Measurements from ENCODE around the gene KCNC3. TPM values are rescaled to one million over a fixed set of nuclear protein-coding genes. Genes with fewer than 3 reads are reported as not detected.

KCNC3 gene
- total and polyA plus RNA-seq, 2 of the 13 experiments (the other 11 are each of a cell fraction or from before 2014, with no cell fraction given): 0.29 to 1.7 TPM

DNA sequence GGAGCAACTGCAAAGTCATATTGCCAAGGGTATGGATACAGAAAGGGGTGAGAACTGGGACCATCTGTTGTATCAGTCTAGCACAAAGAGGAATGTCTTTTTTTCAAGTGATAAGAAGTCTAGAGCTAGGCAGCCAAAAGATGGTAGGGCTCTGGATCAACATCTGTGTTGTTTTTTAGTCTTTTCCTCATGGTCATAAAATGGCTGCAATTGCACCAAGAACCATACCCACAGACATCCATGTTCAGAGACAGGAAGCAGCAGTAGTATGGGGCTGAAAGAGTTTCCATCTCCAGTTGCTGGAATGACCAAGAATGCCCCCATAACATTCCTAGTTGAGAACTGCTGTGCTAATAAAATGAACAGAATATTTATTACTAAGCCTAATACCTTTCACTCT lies 25.6 kb downstream of the KCNC3 start:
- Histone ChIP-seq H3K4me3 (replicated peaks in 1 of 3; ENCODE audit: insufficient read depth in 1 of 3, low read depth in 2 of 3, low read length in 3 of 3) (no peak overlapping the region), H3K36me3 (replicated peaks in 1 of 2; ENCODE audit: control insufficient read depth in 1 of 2, insufficient read depth in 2 of 2, low read length in 2 of 2) (no peaks in the 10 kb centered on the region), H2AFZ (ENCODE audit: low read length) (no peak overlapping the region), H3K9ac (ENCODE audit: insufficient read depth, low read depth, low read length) (no peak overlapping the region), H3K27me3 (ENCODE audit: control insufficient read depth in 1 of 2, insufficient read depth in 2 of 2, low read length in 2 of 2) (no peaks in the 10 kb centered on the region), H3K9me3 (ENCODE audit: low read length) (no peaks in the 10 kb centered on the region), H4K20me1 (ENCODE audit: insufficient read depth, low read length) (no peaks in the 10 kb centered on the region), H3K4me1 (ENCODE audit: insufficient read depth, low read length) (peaks cover 13% of the 10 kb centered on the region), H3K4me2 (ENCODE audit: low read depth, low read length) (no peak overlapping the region), H3K27ac (ENCODE audit: extremely low read length, insufficient read depth, low read length) (no peak overlapping the region), H3K79me2 (ENCODE audit: insufficient read depth, low read length) (no peaks in the 10 kb centered on the region)
- intact Hi-C loops (cut with micrococcal nuclease; ENCODE audit: unreplicated experiment) (no loop called here), in situ Hi-C loops (cut with HindIII; ENCODE audit: extremely low pct_ligation_motif_present, low pct_unique_long_range_greater_than_20kb) (no loop called here)
- ATAC-seq (no peak), DNase-seq (ENCODE audit: low spot score) (no peak), FAIRE-seq (no peak)
- ChIA-PET CTCF (ENCODE audit: low intra/inter-chr PET ratio, low total read pairs) (no interaction called here), POLR2A (no interaction called here)
- BruUV-seq (replicated peaks): no TSS peak
- TF ChIP-seq KLF9 (CRISPR knock-in tag; IDR thresholded peaks at IDR 0.05; ENCODE audit: low read depth) (no peak), ZNF20 (CRISPR knock-in tag; IDR thresholded peaks at IDR 0.05) (no peak), ZNF589 (CRISPR knock-in tag; conservative IDR thresholded peaks at IDR 0.05) (no peak)

DNA sequence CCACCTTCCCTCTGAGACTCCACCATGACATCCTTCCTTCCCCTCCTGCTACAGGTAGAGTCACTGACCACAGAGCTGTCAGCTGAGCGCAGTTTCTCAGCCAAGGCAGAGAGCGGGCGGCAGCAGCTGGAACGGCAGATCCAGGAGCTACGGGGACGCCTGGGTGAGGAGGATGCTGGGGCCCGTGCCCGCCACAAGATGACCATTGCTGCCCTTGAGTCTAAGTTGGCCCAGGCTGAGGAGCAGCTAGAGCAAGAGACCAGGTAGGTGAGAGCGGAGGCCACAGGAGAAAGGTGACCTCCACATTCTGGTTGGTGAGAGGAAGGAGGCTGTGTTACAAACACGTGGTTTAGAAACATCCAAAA lies 27.6 kb downstream of the KCNC3 start:
- Histone ChIP-seq H3K36me3 (replicated peaks in 1 of 2; ENCODE audit: control insufficient read depth in 1 of 2, insufficient read depth in 2 of 2, low read length in 2 of 2) (no peaks in the 10 kb centered on the region), H4K20me1 (ENCODE audit: insufficient read depth, low read length) (no peaks in the 10 kb centered on the region), H3K9me3 (ENCODE audit: low read length) (no peaks in the 10 kb centered on the region), H3K9ac (ENCODE audit: insufficient read depth, low read depth, low read length) (no peak overlapping the region), H3K4me3 (replicated peaks in 1 of 3; ENCODE audit: insufficient read depth in 1 of 3, low read depth in 2 of 3, low read length in 3 of 3) (no peak overlapping the region), H3K27ac (ENCODE audit: extremely low read length, insufficient read depth, low read length) (no peak overlapping the region), H3K27me3 (ENCODE audit: control insufficient read depth in 1 of 2, insufficient read depth in 2 of 2, low read length in 2 of 2) (no peaks in the 10 kb centered on the region), H2AFZ (ENCODE audit: low read length) (no peak overlapping the region), H3K79me2 (ENCODE audit: insufficient read depth, low read length) (no peaks in the 10 kb centered on the region), H3K4me1 (ENCODE audit: insufficient read depth, low read length) (peaks cover 13% of the 10 kb centered on the region), H3K4me2 (ENCODE audit: low read depth, low read length) (no peak overlapping the region)
- WGBS (ENCODE audit: low lambda C conversion rate): 74% methylated on average over 7 of the region's 10 CpGs
- no peak for DNase-seq (ENCODE audit: low spot score)
- no TSS peak for BruUV-seq (replicated peaks)
- no peak for TF ChIP-seq ESRRA (CRISPR knock-in tag; IDR thresholded peaks at IDR 0.05; ENCODE audit: low read depth)
- no peak for TF ChIP-seq ZNF34 (CRISPR knock-in tag; IDR thresholded peaks at IDR 0.05; ENCODE audit: borderline replicate concordance)
- TF ChIP-seq HCFC1 (IDR thresholded peaks at IDR 0.05; ENCODE audit: low read depth, low read length): no peak
- no peak for TF ChIP-seq MTF1 (CRISPR knock-in tag; IDR thresholded peaks at IDR 0.05)
- no peak for TF ChIP-seq RAD51 (IDR thresholded peaks at IDR 0.05; ENCODE audit: borderline replicate concordance)
- TF ChIP-seq ZNF563 (CRISPR knock-in tag; IDR thresholded peaks at IDR 0.05): no peak
- no peak for TF ChIP-seq MXI1 (IDR thresholded peaks at IDR 0.05; ENCODE audit: borderline replicate concordance, low read depth, low read length)
- no peak for FAIRE-seq
- no peak for ATAC-seq
- CTCF ChIA-PET (ENCODE audit: low intra/inter-chr PET ratio, low total read pairs): no interaction called here
- POLR2A ChIA-PET: no interaction called here
- intact Hi-C loops (cut with micrococcal nuclease; ENCODE audit: unreplicated experiment): no loop called here
- in situ Hi-C loops (cut with HindIII; ENCODE audit: extremely low pct_ligation_motif_present, low pct_unique_long_range_greater_than_20kb): no loop called here

Measured in HepG2 (cell line).